GM12891 (cell line): ENCODE data around the gene ANTKMT.

Source experiments
- POLR2A ChIP-seq: IDR thresholded peaks from 2 replicates; pipeline ENCODE4 v1.6.1; 2011; ENCODE audit warnings: low read depth, low read length, control low read depth
- TAF1 ChIP-seq: IDR thresholded peaks from 2 replicates; pipeline ENCODE4 v1.6.1; 2011; ENCODE audit warnings: low read depth, low read length, control low read depth

- TF ChIP-seq POLR2A (no peak), TAF1 (no peak)
These were observed 45.7 kb upstream of the ANTKMT start, which contains the start of gene RHBDL1 for GRCh38 chr16:674968-675883.
